HCT116 (cell line): ENCODE data around the gene G2E3. TPM values are rescaled to one million over a fixed set of nuclear protein-coding genes. Genes with fewer than 3 reads are reported as not detected.
A peak's percentile ranks its signal among the peaks of the same experiment; 100 is the strongest.

Experiments
- ATAC-seq: fragments of 200-7000 bp; cut with Tn5 transposase; 2 replicates; pipeline ENCODE4 v1.9.1; 2020; ENCODE audit warnings: mild to moderate bottlenecking, moderate library complexity
- BruUV-seq: library from RNA; stranded (reverse); fragments of 400-500 nt; replicated peaks from 2 replicates; lab custom pipeline; 2021; lab: Mats Ljungman, UMichigan
- CTCF ChIA-PET: fragments of 300-600 bp; sonication (Branson Sonifier 250); formaldehyde crosslinking; loops from one replicate; lab custom pipeline; 2021; ENCODE audit warnings: antibody characterized with exemption; lab: Charles Lee
- POLR2A ChIA-PET: fragments of 300-600, 350-600 bp; sonication (Branson Sonifier 250); formaldehyde crosslinking; loops from one replicate; lab custom pipeline; 2021; ENCODE audit warnings: antibody characterized with exemption; lab: Charles Lee
- RAD21 ChIA-PET, 2 experiments: fragments of 300-600 bp; sonication (Branson Sonifier 250); formaldehyde crosslinking; loops; one replicate each; lab custom pipeline; 2023; ENCODE audit warnings: low total read pairs in 2 of 2; ENCODE audit not compliant: uncharacterized antibody in 2 of 2, unreplicated experiment in 2 of 2, low non-redundant PET in 1 of 2; lab: Charles Lee
- DNase-seq: peaks from one replicate; pipeline ENCODE4 v3.0.0-alpha.2; 2010; ENCODE audit warnings: low read depth, low spot score
- H2AFZ ChIP-seq: fragments of 200-600 bp; shearing (Covaris generic), sonication (generic); 2 replicates; pipeline ENCODE4 v1.6.1; 2017; ENCODE audit warnings: low read depth, mixed run types, mixed read lengths, antibody characterized with exemption, low read length; ENCODE audit not compliant: poor library complexity, severe bottlenecking
- H3K27ac ChIP-seq: 2 replicates; pipeline ENCODE4 v1.5.1; 2012; ENCODE audit warnings: low read depth, low read length
- H3K27me3 ChIP-seq: fragments of 200-600 bp; sonication (generic); 2 replicates; pipeline ENCODE4 v1.6.1; 2016; ENCODE audit warnings: mixed run types, low read length, mixed read lengths; ENCODE audit not compliant: insufficient read depth
- H3K36me3 ChIP-seq, 2 experiments: fragments of 200-500 bp in 1 of 2; fragments of 200-600 bp in 1 of 2; sonication (Bioruptor generic) in 1 of 2; sonication (generic) in 1 of 2; 2 replicates each; pipeline versions ENCODE4 v1.5.1 to v1.6.1; 2014 to 2016; ENCODE audit warnings: low read length in 2 of 2, inconsistent platforms in 1 of 2, mixed read lengths in 1 of 2, mixed run types in 1 of 2; ENCODE audit not compliant: insufficient read depth in 2 of 2, control insufficient read depth in 1 of 2
- H3K4me1 ChIP-seq, 2 experiments: fragments of 200-600 bp in 1 of 2; sonication (generic) in 1 of 2; 2 replicates each; pipeline versions ENCODE4 v1.5.1 to v1.6.1; 2012 to 2017; ENCODE audit warnings: low read length in 2 of 2, inconsistent platforms in 1 of 2, mild to moderate bottlenecking in 1 of 2, mixed read lengths in 1 of 2, mixed run types in 1 of 2, moderate library complexity in 1 of 2; ENCODE audit not compliant: insufficient read depth in 2 of 2, control insufficient read depth in 1 of 2
- H3K4me2 ChIP-seq: fragments of 200-600 bp; sonication (generic); 2 replicates; pipeline ENCODE4 v1.6.1; 2017; ENCODE audit warnings: mixed run types, low read length, mixed read lengths
- H3K4me3 ChIP-seq, 2 experiments: fragments of 200-600 bp in 1 of 2; sonication (generic) in 1 of 2; replicated peaks in 1 of 2; 2 replicates each; pipeline ENCODE4 v1.5.1; 2011 to 2016; ENCODE audit warnings: low read length in 2 of 2, control low read depth in 1 of 2, low read depth in 1 of 2, mild to moderate bottlenecking in 1 of 2, mixed read lengths in 1 of 2, mixed run types in 1 of 2
- H3K79me2 ChIP-seq: fragments of 200-600 bp; sonication (generic); 2 replicates; pipeline ENCODE4 v1.6.1; 2017; ENCODE audit warnings: mild to moderate bottlenecking, mixed run types, low read length, moderate library complexity, mixed read lengths; ENCODE audit not compliant: insufficient read depth
- H3K9ac ChIP-seq: fragments of 200-600 bp; sonication (generic); 2 replicates; pipeline ENCODE4 v1.6.1; 2016; ENCODE audit warnings: low read length, mixed read lengths
- H3K9me2 ChIP-seq: fragments of 200-600 bp; sonication (generic), shearing (Covaris generic); 2 replicates; pipeline ENCODE4 v1.6.1; 2017; ENCODE audit warnings: mixed run types, mild to moderate bottlenecking, moderate library complexity; ENCODE audit not compliant: insufficient read depth
- H3K9me3 ChIP-seq, 2 experiments: fragments of 200-500 bp in 1 of 2; fragments of 200-600 bp in 1 of 2; sonication (Bioruptor generic) in 1 of 2; sonication (generic) in 1 of 2; 2 replicates each; pipeline ENCODE4 v1.6.1; 2014 to 2017; ENCODE audit warnings: low read length in 2 of 2, mixed read lengths in 2 of 2, inconsistent platforms in 1 of 2, low read depth in 1 of 2, mild to moderate bottlenecking in 1 of 2, mixed run types in 1 of 2, moderate library complexity in 1 of 2; ENCODE audit not compliant: control insufficient read depth in 1 of 2, insufficient read depth in 1 of 2
- H4K20me1 ChIP-seq: fragments of 200-600 bp; sonication (generic), shearing (Covaris generic); 2 replicates; pipeline ENCODE4 v1.6.1; 2017; ENCODE audit warnings: mixed run types, mild to moderate bottlenecking, moderate library complexity; ENCODE audit not compliant: insufficient read depth
- FOSL1 ChIP-seq: IDR thresholded peaks from 2 replicates; pipeline ENCODE4 v1.6.1; 2012; ENCODE audit warnings: low read depth
- POLR2A ChIP-seq: IDR thresholded peaks from 2 replicates; pipeline ENCODE4 v1.7.0; 2011; ENCODE audit warnings: borderline replicate concordance; ENCODE audit not compliant: insufficient read depth, insufficient read length; ENCODE audit errors: extremely low read depth
- RAD21 ChIP-seq: IDR thresholded peaks from 2 replicates; pipeline ENCODE4 v1.6.1; 2012; ENCODE audit warnings: low read depth, mild to moderate bottlenecking
- SP1 ChIP-seq: IDR thresholded peaks from 2 replicates; pipeline ENCODE4 v1.6.1; 2012; ENCODE audit warnings: low read depth
- YY1 ChIP-seq: IDR thresholded peaks from 2 replicates; pipeline ENCODE4 v1.6.1; 2011; ENCODE audit warnings: low read length, low read depth, moderate library complexity, mild to moderate bottlenecking; ENCODE audit not compliant: insufficient replicate concordance; ENCODE audit errors: extremely low read depth
- intact Hi-C: fragments of 100-400 bp; cut with micrococcal nuclease; formaldehyde crosslinking; loops from 2 replicates; pipeline ENCODE4 v1.10.0; 2022
- total RNA-seq: library from RNA; stranded (reverse); gene quantifications from one replicate; pipeline ENCODE4 v1.2.1, GENCODE V29; 2021; ENCODE audit not compliant: unreplicated experiment
- TF ChIP-seq, protein P1 (sequence below): IDR thresholded peaks from 2 replicates; pipeline ENCODE4 v1.6.1; 2012
- TF ChIP-seq, protein P2 (sequence below), 3 experiments: fragments of 200-600 bp in 1 of 3; sonication (generic) in 1 of 3; IDR thresholded peaks in 2 of 3; conservative IDR thresholded peaks in 1 of 3; 2 replicates each; pipeline ENCODE4 v1.5.1; 2012 to 2017; ENCODE audit warnings: low read depth in 2 of 3, low read length in 2 of 3, antibody characterized with exemption in 1 of 3, borderline replicate concordance in 1 of 3, control low read depth in 1 of 3, mild to moderate bottlenecking in 1 of 3, mixed read lengths in 1 of 3, mixed run types in 1 of 3, moderate library complexity in 1 of 3; ENCODE audit not compliant: insufficient read depth in 1 of 3

The G2E3 gene
- total RNA-seq, 1 experiment from 2014 or later, result 47.0 TPM

DNA sequence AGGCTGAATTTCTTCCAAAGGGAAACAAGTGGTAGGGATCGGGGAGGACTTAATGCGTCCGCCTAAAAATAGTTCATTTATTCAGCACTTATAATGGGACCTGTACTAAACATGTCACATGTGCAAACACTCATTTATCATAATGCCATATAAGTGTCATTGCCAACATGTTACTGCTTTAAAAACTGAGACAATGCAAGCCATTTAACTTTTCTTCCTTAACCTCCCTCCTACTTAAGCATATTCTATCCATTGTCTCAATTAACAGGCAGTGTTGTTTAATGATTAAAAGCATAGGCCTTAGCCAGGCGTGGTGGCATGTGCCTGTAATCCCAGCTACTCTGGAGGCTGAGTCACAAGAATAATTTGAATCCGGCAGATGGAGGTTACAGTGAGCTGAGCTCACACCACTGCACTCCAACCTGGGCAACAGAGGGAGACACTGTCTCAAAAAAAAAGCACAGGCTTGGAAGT is 49.6 kb downstream of the G2E3 start:
- no TSS peak for BruUV-seq
- no peaks in the 10 kb centered on the region for H4K20me1 ChIP-seq
- no peak overlapping the region for H2AFZ ChIP-seq
- DNase-seq (no peak), ATAC-seq (peak; percentile 79)
- no peak overlapping the region for H3K9ac ChIP-seq
- no peak overlapping the region; the same call in 1 of the 2 replicates for H3K27ac ChIP-seq
- no peak overlapping the region for H3K4me3 ChIP-seq
- H3K4me2 ChIP-seq, result no peak overlapping the region
- H3K9me2 ChIP-seq, result no peaks in the 10 kb centered on the region
- no peaks in the 10 kb centered on the region for H3K9me3 ChIP-seq
- ChIA-PET RAD21 (no interaction called here), POLR2A (interaction anchor here (1.3 kb wide), 1 partner anchor 13 kb away, joined by 3 read pairs; the partner anchor contains the start of gene SCFD1), CTCF (interaction anchor here (1.2 kb wide), 1 partner anchor 86 kb away, joined by 3 read pairs; no protein-coding TSS in a partner anchor)
- peaks cover 17 to 26% of the 10 kb centered on the region in 2 experiments; a peak in 3 of 4 replicates for H3K36me3 ChIP-seq
- peaks cover 16% of the 10 kb centered on the region for H3K79me2 ChIP-seq
- intact Hi-C loops, result no loop called here
- H3K4me1 ChIP-seq, result peaks cover 4 to 16% of the 10 kb centered on the region in 2 experiments; a peak in 2 of 4 replicates
- no peaks in the 10 kb centered on the region for H3K27me3 ChIP-seq
- TF ChIP-seq, protein P1, sequence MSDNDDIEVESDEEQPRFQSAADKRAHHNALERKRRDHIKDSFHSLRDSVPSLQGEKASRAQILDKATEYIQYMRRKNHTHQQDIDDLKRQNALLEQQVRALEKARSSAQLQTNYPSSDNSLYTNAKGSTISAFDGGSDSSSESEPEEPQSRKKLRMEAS, result 0 out of 2 replicates have a peak, but pooled peaks have one; percentile 22
- TF ChIP-seq SP1 (no peak), RAD21 (peak; percentile 23; the same call in 1 of the 2 replicates), POLR2A (no peak), FOSL1 (0 out of 2 replicates have a peak, but pooled peaks have one; percentile 10), YY1 (no peak)
- TF ChIP-seq, protein P2, sequence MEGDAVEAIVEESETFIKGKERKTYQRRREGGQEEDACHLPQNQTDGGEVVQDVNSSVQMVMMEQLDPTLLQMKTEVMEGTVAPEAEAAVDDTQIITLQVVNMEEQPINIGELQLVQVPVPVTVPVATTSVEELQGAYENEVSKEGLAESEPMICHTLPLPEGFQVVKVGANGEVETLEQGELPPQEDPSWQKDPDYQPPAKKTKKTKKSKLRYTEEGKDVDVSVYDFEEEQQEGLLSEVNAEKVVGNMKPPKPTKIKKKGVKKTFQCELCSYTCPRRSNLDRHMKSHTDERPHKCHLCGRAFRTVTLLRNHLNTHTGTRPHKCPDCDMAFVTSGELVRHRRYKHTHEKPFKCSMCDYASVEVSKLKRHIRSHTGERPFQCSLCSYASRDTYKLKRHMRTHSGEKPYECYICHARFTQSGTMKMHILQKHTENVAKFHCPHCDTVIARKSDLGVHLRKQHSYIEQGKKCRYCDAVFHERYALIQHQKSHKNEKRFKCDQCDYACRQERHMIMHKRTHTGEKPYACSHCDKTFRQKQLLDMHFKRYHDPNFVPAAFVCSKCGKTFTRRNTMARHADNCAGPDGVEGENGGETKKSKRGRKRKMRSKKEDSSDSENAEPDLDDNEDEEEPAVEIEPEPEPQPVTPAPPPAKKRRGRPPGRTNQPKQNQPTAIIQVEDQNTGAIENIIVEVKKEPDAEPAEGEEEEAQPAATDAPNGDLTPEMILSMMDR (IDR thresholded peaks at IDR 0.05 in 2 of 3, conservative IDR thresholded peaks at IDR 0.05 in 1 of 3; ENCODE audit: borderline replicate concordance in 1 of 3, insufficient read depth in 1 of 3, low read depth in 2 of 3, low read length in 2 of 3), result 0 out of 6 replicates have a peak, but pooled peaks of 1 of the 3 experiments have one; percentile 3
